ENCODE results near the gene WAPL. TPM values are rescaled to one million over a fixed set of nuclear protein-coding genes. Genes with fewer than 3 reads are reported as not detected.

WAPL gene
- polyA plus RNA-seq, 2 of the 4 experiments (the other 2 are of a cell fraction) = 15.4 to 25.6 TPM

DNA sequence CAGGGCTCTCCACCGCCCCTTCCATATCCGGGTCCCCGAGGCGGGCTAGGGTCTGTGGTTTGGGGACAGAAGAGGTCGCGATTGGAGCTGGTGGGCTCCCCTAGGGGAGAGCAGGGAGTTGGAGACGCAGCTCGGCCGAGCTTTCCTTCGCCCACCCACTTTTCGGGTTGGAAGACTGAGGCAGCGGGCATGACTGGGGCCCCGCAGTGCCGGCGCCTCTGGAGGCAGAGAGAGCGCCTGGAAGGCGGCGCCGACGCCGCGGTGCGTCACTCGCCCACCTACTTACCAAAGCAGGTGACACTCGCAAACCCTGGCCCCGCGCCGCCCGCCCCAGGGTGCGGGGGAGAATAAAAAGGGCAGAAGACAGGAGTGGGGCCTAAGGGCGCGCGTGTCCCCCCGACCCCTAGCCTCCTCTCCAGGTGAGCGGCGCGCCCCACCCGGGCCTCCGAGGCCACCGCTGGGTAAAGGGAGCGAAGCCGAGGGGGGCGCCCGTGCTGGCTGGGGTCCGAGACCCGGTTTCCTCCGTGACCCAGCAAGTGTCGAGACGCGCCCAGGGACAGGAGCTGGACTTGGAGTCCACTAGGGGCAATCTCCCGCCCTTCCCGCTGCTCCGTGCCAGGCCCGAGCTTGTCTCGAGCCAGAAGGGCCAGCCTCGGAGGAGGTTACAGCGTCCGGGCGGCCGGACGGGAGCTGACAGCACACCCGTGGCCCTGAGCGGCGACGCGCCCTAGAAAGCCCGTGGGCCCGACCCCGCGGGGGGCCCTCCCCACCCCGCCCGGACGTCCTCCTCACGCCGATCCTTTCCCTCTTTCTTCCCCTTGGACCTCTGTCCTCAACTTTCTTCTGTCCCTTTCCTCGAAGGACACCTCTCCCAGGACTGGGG, 120.6 kb downstream of the WAPL start (continued):
- TF ChIP-seq FOSL2 (IDR thresholded peaks at IDR 0.05) = no peak
- no peak; the same call in 1 of the 2 replicates for TF ChIP-seq FOSL2 (CRISPR knock-in tag; IDR thresholded peaks at IDR 0.05)
- no peak for TF ChIP-seq CEBPB (IDR thresholded peaks at IDR 0.05)
- no peak for TF ChIP-seq USF2 (IDR thresholded peaks at IDR 0.05)
- TF ChIP-seq ESRRA (IDR thresholded peaks at IDR 0.05; ENCODE audit: borderline replicate concordance, low read length) = no peak
- TF ChIP-seq KDM5A (IDR thresholded peaks at IDR 0.05) = no peak
- TF ChIP-seq ZFP36 (IDR thresholded peaks at IDR 0.05; ENCODE audit: borderline replicate concordance, partially characterized antibody) = no peak
- TF ChIP-seq RCOR1 (IDR thresholded peaks at IDR 0.05; ENCODE audit: low read depth, low read length) = peak; percentile 70; the same call in 1 of the 2 replicates
- TF ChIP-seq, protein P1, sequence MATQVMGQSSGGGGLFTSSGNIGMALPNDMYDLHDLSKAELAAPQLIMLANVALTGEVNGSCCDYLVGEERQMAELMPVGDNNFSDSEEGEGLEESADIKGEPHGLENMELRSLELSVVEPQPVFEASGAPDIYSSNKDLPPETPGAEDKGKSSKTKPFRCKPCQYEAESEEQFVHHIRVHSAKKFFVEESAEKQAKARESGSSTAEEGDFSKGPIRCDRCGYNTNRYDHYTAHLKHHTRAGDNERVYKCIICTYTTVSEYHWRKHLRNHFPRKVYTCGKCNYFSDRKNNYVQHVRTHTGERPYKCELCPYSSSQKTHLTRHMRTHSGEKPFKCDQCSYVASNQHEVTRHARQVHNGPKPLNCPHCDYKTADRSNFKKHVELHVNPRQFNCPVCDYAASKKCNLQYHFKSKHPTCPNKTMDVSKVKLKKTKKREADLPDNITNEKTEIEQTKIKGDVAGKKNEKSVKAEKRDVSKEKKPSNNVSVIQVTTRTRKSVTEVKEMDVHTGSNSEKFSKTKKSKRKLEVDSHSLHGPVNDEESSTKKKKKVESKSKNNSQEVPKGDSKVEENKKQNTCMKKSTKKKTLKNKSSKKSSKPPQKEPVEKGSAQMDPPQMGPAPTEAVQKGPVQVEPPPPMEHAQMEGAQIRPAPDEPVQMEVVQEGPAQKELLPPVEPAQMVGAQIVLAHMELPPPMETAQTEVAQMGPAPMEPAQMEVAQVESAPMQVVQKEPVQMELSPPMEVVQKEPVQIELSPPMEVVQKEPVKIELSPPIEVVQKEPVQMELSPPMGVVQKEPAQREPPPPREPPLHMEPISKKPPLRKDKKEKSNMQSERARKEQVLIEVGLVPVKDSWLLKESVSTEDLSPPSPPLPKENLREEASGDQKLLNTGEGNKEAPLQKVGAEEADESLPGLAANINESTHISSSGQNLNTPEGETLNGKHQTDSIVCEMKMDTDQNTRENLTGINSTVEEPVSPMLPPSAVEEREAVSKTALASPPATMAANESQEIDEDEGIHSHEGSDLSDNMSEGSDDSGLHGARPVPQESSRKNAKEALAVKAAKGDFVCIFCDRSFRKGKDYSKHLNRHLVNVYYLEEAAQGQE (IDR thresholded peaks at IDR 0.05) = no peak
- TF ChIP-seq PBX3 (IDR thresholded peaks at IDR 0.05) = no peak
- no peak for TF ChIP-seq ATOH8 (CRISPR knock-in tag; IDR thresholded peaks at IDR 0.05; ENCODE audit: low read depth)

GRCh38 chr10:86399879-86400704, 121.5 kb downstream of the WAPL start:
- H3K27ac ChIP-seq = peak overlapping the region; percentile 92 to 94
- H3K4me3 ChIP-seq = peak overlapping the region; percentile 78
- WGBS (ENCODE audit: missing lambda C conversion rate) = 1% methylated on average over 33 of the region's 90 CpGs
- no peak for FAIRE-seq
- DNase-seq (ENCODE audit: low read depth in 1 of 2, low spot score in 1 of 2) = peak; percentile 95 to 97
- POLR2A ChIA-PET = interaction anchor here (0.8 to 3.3 kb wide), 19 partner anchors 9 to 357 kb away, joined by 3 to 49 read pairs (median 4); partner anchors contain the start of genes GRID1 and WAPL
- CTCF ChIA-PET = interaction anchor here (0.6 to 6.3 kb wide), 57 partner anchors 8 to 1856 kb away, joined by 3 to 143 read pairs (median 4); partner anchors contain the start of genes LDB3 and WAPL
- H3K4me2 ChIP-seq = peak overlapping the region; percentile 94
- peaks cover 23% of the 10 kb centered on the region for H3K4me1 ChIP-seq
- peak; percentile 88 to 93 for ATAC-seq
- H3K9me3 ChIP-seq = no peaks in the 10 kb centered on the region
- TF ChIP-seq HES2 (IDR thresholded peaks at IDR 0.05) (no peak), RAD21 (conservative IDR thresholded peaks at IDR 0.05 in 1 of 2, IDR thresholded peaks at IDR 0.05 in 1 of 2) (peak; percentile 89 to 97), POLR2AphosphoS2 (conservative IDR thresholded peaks at IDR 0.05; ENCODE audit: low read length) (no peak), CHD4 (IDR thresholded peaks at IDR 0.05; ENCODE audit: borderline replicate concordance) (no peak), TFCP2L1 (CRISPR knock-in tag; IDR thresholded peaks at IDR 0.05) (no peak), POLR2A (IDR thresholded peaks at IDR 0.05; ENCODE audit: low read length) (peak; percentile 60), PBX3 (IDR thresholded peaks at IDR 0.05) (0 out of 2 replicates have a peak, but pooled peaks have one; percentile 24), ZNF302 (CRISPR knock-in tag; IDR thresholded peaks at IDR 0.05) (no peak), NFE2L2 (conservative IDR thresholded peaks at IDR 0.05; ENCODE audit: low read length) (no peak), CEBPB (IDR thresholded peaks at IDR 0.05) (no peak), TP53 (CRISPR knock-in tag; IDR thresholded peaks at IDR 0.05) (no peak), HDAC2 (IDR thresholded peaks at IDR 0.05) (no peak), MYC (IDR thresholded peaks at IDR 0.05; ENCODE audit: borderline replicate concordance, low read length) (peak; percentile 72; the same call in 1 of the 2 replicates), ZC3H11A (IDR thresholded peaks at IDR 0.05) (no peak), HOXA7 (CRISPR knock-in tag; IDR thresholded peaks at IDR 0.05) (no peak), ZSCAN20 (CRISPR knock-in tag; IDR thresholded peaks at IDR 0.05) (no peak), CHD2 (IDR thresholded peaks at IDR 0.05; ENCODE audit: low read length, partially characterized antibody) (no peak), JUNB (IDR thresholded peaks at IDR 0.05) (no peak), KDM5A (IDR thresholded peaks at IDR 0.05) (no peak)

All from A549 (cell line).